ENCODE data around the gene RAB40A. TPM values are rescaled to one million over a fixed set of nuclear protein-coding genes. Genes with fewer than 3 reads are reported as not detected.

The RAB40A gene
- total and polyA plus RNA-seq, 7 donors: 0.12 to 1.7 (median 0.71) TPM; not detected in 2

GRCh38 chrX:103531002-103531401, 11.7 kb upstream of the RAB40A start:
- no peak for TF ChIP-seq CTCF (IDR thresholded peaks at IDR 0.05)
- TF ChIP-seq POLR2A (IDR thresholded peaks at IDR 0.05): no peak
- TF ChIP-seq POLR2AphosphoS5 (IDR thresholded peaks at IDR 0.05): no peak
- no peak for TF ChIP-seq EP300 (IDR thresholded peaks at IDR 0.05)
- intact Hi-C loops (cut with DNase I): loop anchor here (5.0 kb wide), 2 partner anchors 101 to 156 kb away; partner anchors contain the start of gene MORF4L2
- Histone ChIP-seq H3K36me3 (no peaks in the 10 kb centered on the region), H3K9me3 (no peaks in the 10 kb centered on the region), H3K4me1 (no peaks in the 10 kb centered on the region), H3K27me3 (no peaks in the 10 kb centered on the region), H3K27ac (no peak overlapping the region), H3K4me3 (no peak overlapping the region)
- 84 to 87% methylated on average over 6 of the region's 6 CpGs for WGBS, 2 donors
- DNase-seq: no peak

GRCh38 chrX:103530545-103530944, 11.3 kb upstream of the RAB40A start:
- Histone ChIP-seq H3K9me3 (no peaks in the 10 kb centered on the region), H3K27ac (no peak overlapping the region), H3K36me3 (no peaks in the 10 kb centered on the region), H3K27me3 (no peaks in the 10 kb centered on the region), H3K4me1 (no peaks in the 10 kb centered on the region), H3K4me3 (no peak overlapping the region)
- no peak for DNase-seq
- intact Hi-C loops (cut with DNase I): loop anchor here (5.0 kb wide), 2 partner anchors 102 to 157 kb away; partner anchors contain the start of gene MORF4L2
- no peak for TF ChIP-seq CTCF (IDR thresholded peaks at IDR 0.05)
- no peak for TF ChIP-seq POLR2AphosphoS5 (IDR thresholded peaks at IDR 0.05)
- no peak for TF ChIP-seq EP300 (IDR thresholded peaks at IDR 0.05)
- no peak for TF ChIP-seq POLR2A (IDR thresholded peaks at IDR 0.05)
- 92 to 100% methylated on average over 1 of the region's 1 CpG for WGBS, 2 donors

- Histone ChIP-seq H3K9me3 (no peaks in the 10 kb centered on the region), H3K27me3 (no peaks in the 10 kb centered on the region), H3K27ac (no peak overlapping the region), H3K4me3 (no peak overlapping the region), H3K4me1 (no peaks in the 10 kb centered on the region), H3K36me3 (no peaks in the 10 kb centered on the region)
- intact Hi-C loops (cut with DNase I): no loop called here
- no peak for DNase-seq
- no peak for TF ChIP-seq POLR2A (IDR thresholded peaks at IDR 0.05)
- TF ChIP-seq EP300 (IDR thresholded peaks at IDR 0.05): no peak
- no peak for TF ChIP-seq CTCF (IDR thresholded peaks at IDR 0.05)
- TF ChIP-seq POLR2AphosphoS5 (IDR thresholded peaks at IDR 0.05): no peak
- WGBS, 2 donors: 85 to 92% methylated on average over 3 of the region's 3 CpGs
Measured at GRCh38 chrX:103529550-103529949, 10.3 kb upstream of the RAB40A start.

DNA sequence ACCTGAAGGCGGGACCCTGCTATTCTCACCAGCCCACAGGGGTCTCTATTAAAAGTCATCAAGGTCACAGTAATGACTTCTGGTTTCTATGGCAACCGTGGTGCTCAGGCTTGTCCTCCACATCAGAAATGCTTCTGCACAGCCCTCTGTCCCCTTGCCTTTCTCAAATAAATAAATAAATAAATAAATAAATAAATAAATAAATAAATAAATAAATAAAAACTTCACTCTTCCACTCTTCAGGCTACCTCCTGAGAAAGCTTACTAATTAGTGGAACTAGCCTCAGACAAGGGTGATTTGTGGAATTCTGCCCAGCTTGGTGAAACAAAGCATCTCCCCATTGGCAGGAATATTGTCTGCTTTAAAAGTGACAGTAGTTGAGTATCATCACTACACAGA, 5.5 kb upstream of the RAB40A start:
- H3K4me1 ChIP-seq: no peaks in the 10 kb centered on the region
- no peak for TF ChIP-seq POLR2AphosphoS5 (IDR thresholded peaks at IDR 0.05)
- TF ChIP-seq POLR2A (IDR thresholded peaks at IDR 0.05): no peak
- TF ChIP-seq EP300 (IDR thresholded peaks at IDR 0.05): no peak
- TF ChIP-seq CTCF (IDR thresholded peaks at IDR 0.05): no peak
- H3K36me3 ChIP-seq: no peaks in the 10 kb centered on the region
- intact Hi-C loops (cut with DNase I): no loop called here
- WGBS, 2 donors: 91% methylated on average over 2 of the region's 2 CpGs
- H3K4me3 ChIP-seq: no peak overlapping the region
- H3K9me3 ChIP-seq: no peaks in the 10 kb centered on the region
- no peaks in the 10 kb centered on the region for H3K27me3 ChIP-seq
- H3K27ac ChIP-seq: no peak overlapping the region
- no peak for DNase-seq

- no peak overlapping the region for H3K4me3 ChIP-seq
- H3K9me3 ChIP-seq: no peaks in the 10 kb centered on the region
- DNase-seq: no peak
- no peak overlapping the region for H3K27ac ChIP-seq
- H3K4me1 ChIP-seq: no peaks in the 10 kb centered on the region
- intact Hi-C loops (cut with DNase I): no loop called here
- no peaks in the 10 kb centered on the region for H3K27me3 ChIP-seq
- 86 to 95% methylated on average over 2 of the region's 2 CpGs for WGBS, 2 donors
- TF ChIP-seq EP300 (IDR thresholded peaks at IDR 0.05) (no peak), CTCF (IDR thresholded peaks at IDR 0.05) (no peak), POLR2A (IDR thresholded peaks at IDR 0.05) (no peak)
- no peaks in the 10 kb centered on the region for H3K36me3 ChIP-seq
Measured at GRCh38 chrX:103523605-103524004, 4.3 kb upstream of the RAB40A start.
